Measurements from ENCODE around the gene EEF1AKMT1. TPM values are rescaled to one million over a fixed set of nuclear protein-coding genes. Genes with fewer than 3 reads are reported as not detected.
"Not testable (repeated sequence)": the region's sequence is repeated elsewhere in the genome, so short reads cannot be mapped to it uniquely, and the experiment has no call there.

The EEF1AKMT1 gene
- total RNA-seq, 1 experiment from 2014 or later: 6.1 TPM

GRCh38 chr13:20749377-20749776 is 24.4 kb downstream of the EEF1AKMT1 start:
- H3K27ac Mint-ChIP-seq: no peak overlapping the region
- no peak overlapping the region for H2AK5ac ChIP-seq (ENCODE audit: insufficient read length, low read length)
- no peak overlapping the region for H3K4me2 ChIP-seq (ENCODE audit: insufficient read depth, insufficient read length, low read length)
- no peak overlapping the region for H2BK15ac ChIP-seq (ENCODE audit: low read depth, low read length)
- H3K79me1 ChIP-seq (ENCODE audit: insufficient read depth, low read depth, low read length, poor library complexity, severe bottlenecking): no peaks in the 10 kb centered on the region
- no peak overlapping the region for H4K91ac ChIP-seq (ENCODE audit: insufficient read length, low read depth, low read length)
- H3K4me3 Mint-ChIP-seq: no peak overlapping the region
- WGBS (ENCODE audit: extremely low coverage, insufficient read length, low lambda C conversion rate): no CpG with 5 or more reads among the region's 1 CpG
- H3K9ac ChIP-seq (ENCODE audit: extremely low read depth, insufficient read length, low read length): no peak overlapping the region
- H4K5ac ChIP-seq (ENCODE audit: insufficient read length, low read depth, low read length): no peak overlapping the region
- H3K4me1 ChIP-seq (ENCODE audit: insufficient read depth, low read length): no peaks in the 10 kb centered on the region
- H3K4me1 Mint-ChIP-seq: no peaks in the 10 kb centered on the region
- H3K18ac ChIP-seq (ENCODE audit: insufficient read length, low read depth, low read length): no peak overlapping the region
- H3K9me3 Mint-ChIP-seq: peaks cover 22 to 31% of the 10 kb centered on the region in 2 experiments
- no peak overlapping the region for H2BK20ac ChIP-seq (ENCODE audit: low read depth, low read length, poor library complexity, severe bottlenecking)
- H3K27me3 Mint-ChIP-seq (ENCODE audit: low read depth): no peaks in the 10 kb centered on the region
- H3K4ac ChIP-seq (ENCODE audit: low read depth, low read length): no peak overlapping the region
- H4K8ac ChIP-seq (replicated peaks; ENCODE audit: insufficient read length, low read depth, low read length): no peak overlapping the region
- no peak overlapping the region for H3K14ac ChIP-seq (ENCODE audit: insufficient read depth, low read length)
- H3K36me3 Mint-ChIP-seq (ENCODE audit: insufficient read depth in 1 of 3, low read depth in 3 of 3): peaks cover 9 to 17% (median 14%) of the 10 kb centered on the region in 3 experiments
- H2BK5ac ChIP-seq (ENCODE audit: insufficient read length, low read length): no peak overlapping the region
- H3K23me2 ChIP-seq (ENCODE audit: insufficient read length, low read depth, low read length, poor library complexity, severe bottlenecking): no peaks in the 10 kb centered on the region
- H3K9me3 ChIP-seq (ENCODE audit: control insufficient read depth, low read depth, low read length): no peaks in the 10 kb centered on the region
- H4K20me1 ChIP-seq (ENCODE audit: control insufficient read depth, insufficient read depth, insufficient read length): no peaks in the 10 kb centered on the region
- H2BK12ac ChIP-seq (ENCODE audit: insufficient read length, low read depth, low read length): no peak overlapping the region
- no peak overlapping the region for H3T11ph ChIP-seq (ENCODE audit: low read length)
- DNase-seq: no peak
- no peaks in the 10 kb centered on the region for H3K79me2 ChIP-seq (ENCODE audit: insufficient read depth, low read length)
- H2BK120ac ChIP-seq (ENCODE audit: low read depth, low read length, poor library complexity, severe bottlenecking): no peak overlapping the region
- TF ChIP-seq CTCF (conservative IDR thresholded peaks at IDR 0.05): no peak
- no peak overlapping the region for H3K56ac ChIP-seq (ENCODE audit: insufficient read length, low read depth, low read length)
- no peak overlapping the region for H3K23ac ChIP-seq (ENCODE audit: insufficient read length, low read depth, low read length)
- no peak overlapping the region for H2AFZ ChIP-seq (ENCODE audit: low read length)
- H3K27me3 ChIP-seq (ENCODE audit: insufficient read depth, low read length): no peaks in the 10 kb centered on the region
- H3K27ac ChIP-seq (ENCODE audit: insufficient read length, low read depth, low read length): no peak overlapping the region

GRCh38 chr13:20743830-20744404 is 29.8 kb downstream of the EEF1AKMT1 start:
- H3K27ac ChIP-seq (ENCODE audit: insufficient read length, low read depth, low read length); H3K27ac Mint-ChIP-seq; H2BK15ac ChIP-seq (ENCODE audit: low read depth, low read length); H3K18ac ChIP-seq (ENCODE audit: insufficient read length, low read depth, low read length); H2BK20ac ChIP-seq (ENCODE audit: low read depth, low read length, poor library complexity, severe bottlenecking); H2AFZ ChIP-seq (ENCODE audit: low read length); H2BK5ac ChIP-seq (ENCODE audit: insufficient read length, low read length); H3K4me2 ChIP-seq (ENCODE audit: insufficient read depth, insufficient read length, low read length); H4K20me1 ChIP-seq (ENCODE audit: control insufficient read depth, insufficient read depth, insufficient read length); H3K9ac ChIP-seq (ENCODE audit: extremely low read depth, insufficient read length, low read length); H3K4me1 ChIP-seq (ENCODE audit: insufficient read depth, low read length); H4K8ac ChIP-seq (replicated peaks; ENCODE audit: insufficient read length, low read depth, low read length); H3T11ph ChIP-seq (ENCODE audit: low read length); H3K4me3 Mint-ChIP-seq; H3K79me1 ChIP-seq (ENCODE audit: insufficient read depth, low read depth, low read length, poor library complexity, severe bottlenecking); H3K23ac ChIP-seq (ENCODE audit: insufficient read length, low read depth, low read length); H3K27me3 ChIP-seq (ENCODE audit: insufficient read depth, low read length); H3K9me3 ChIP-seq (ENCODE audit: control insufficient read depth, low read depth, low read length); H3K56ac ChIP-seq (ENCODE audit: insufficient read length, low read depth, low read length); H2BK120ac ChIP-seq (ENCODE audit: low read depth, low read length, poor library complexity, severe bottlenecking); H3K4me1 Mint-ChIP-seq; H4K91ac ChIP-seq (ENCODE audit: insufficient read length, low read depth, low read length); DNase-seq; H3K36me3 Mint-ChIP-seq (ENCODE audit: insufficient read depth in 1 of 3, low read depth in 3 of 3); H4K5ac ChIP-seq (ENCODE audit: insufficient read length, low read depth, low read length); H3K23me2 ChIP-seq (ENCODE audit: insufficient read length, low read depth, low read length, poor library complexity, severe bottlenecking); H3K4ac ChIP-seq (ENCODE audit: low read depth, low read length); H3K14ac ChIP-seq (ENCODE audit: insufficient read depth, low read length); H3K79me2 ChIP-seq (ENCODE audit: insufficient read depth, low read length); H2AK5ac ChIP-seq (ENCODE audit: insufficient read length, low read length); H2BK12ac ChIP-seq (ENCODE audit: insufficient read length, low read depth, low read length); H3K9me3 Mint-ChIP-seq; H3K27me3 Mint-ChIP-seq (ENCODE audit: low read depth): not testable (repeated sequence)
- no CpG with 5 or more reads among the region's 4 CpGs for WGBS (ENCODE audit: extremely low coverage, insufficient read length, low lambda C conversion rate)

Data from H9 (cell line).